A549 (cell line): ENCODE data around the gene POGK.

Source experiments
- CHD2 ChIP-seq: fragments of 150-350 bp; IDR thresholded peaks from 2 replicates; pipeline ENCODE4 v1.6.1; 2014; ENCODE audit warnings: low read length; ENCODE audit not compliant: partially characterized antibody
- HOXA7 ChIP-seq: fragments of 250-450 bp; sonication (Bioruptor Pico); IDR thresholded peaks from 2 replicates; pipeline ENCODE4 v1.5.0; 2020; ENCODE audit warnings: mild to moderate bottlenecking, moderate library complexity
- KDM1A ChIP-seq: fragments of 200-600 bp; sonication (generic); IDR thresholded peaks from 2 replicates; pipeline ENCODE4 v1.6.1; 2016; ENCODE audit warnings: low read depth, mild to moderate bottlenecking
- POLR2A ChIP-seq: IDR thresholded peaks from 2 replicates; pipeline ENCODE4 v1.6.1; 2012; ENCODE audit warnings: mild to moderate bottlenecking, low read length
- TF ChIP-seq, protein P1 (sequence below): fragments of >200 bp; sonication (Bioruptor Twin); formaldehyde crosslinking; IDR thresholded peaks from 3 replicates; pipeline ENCODE4 v1.5.1; 2016
- TF ChIP-seq, protein P2 (sequence below): fragments of 200-600 bp; sonication (generic); IDR thresholded peaks from 2 replicates; pipeline ENCODE4 v1.6.1; 2016; ENCODE audit warnings: antibody characterized with exemption, mild to moderate bottlenecking, moderate library complexity

DNA sequence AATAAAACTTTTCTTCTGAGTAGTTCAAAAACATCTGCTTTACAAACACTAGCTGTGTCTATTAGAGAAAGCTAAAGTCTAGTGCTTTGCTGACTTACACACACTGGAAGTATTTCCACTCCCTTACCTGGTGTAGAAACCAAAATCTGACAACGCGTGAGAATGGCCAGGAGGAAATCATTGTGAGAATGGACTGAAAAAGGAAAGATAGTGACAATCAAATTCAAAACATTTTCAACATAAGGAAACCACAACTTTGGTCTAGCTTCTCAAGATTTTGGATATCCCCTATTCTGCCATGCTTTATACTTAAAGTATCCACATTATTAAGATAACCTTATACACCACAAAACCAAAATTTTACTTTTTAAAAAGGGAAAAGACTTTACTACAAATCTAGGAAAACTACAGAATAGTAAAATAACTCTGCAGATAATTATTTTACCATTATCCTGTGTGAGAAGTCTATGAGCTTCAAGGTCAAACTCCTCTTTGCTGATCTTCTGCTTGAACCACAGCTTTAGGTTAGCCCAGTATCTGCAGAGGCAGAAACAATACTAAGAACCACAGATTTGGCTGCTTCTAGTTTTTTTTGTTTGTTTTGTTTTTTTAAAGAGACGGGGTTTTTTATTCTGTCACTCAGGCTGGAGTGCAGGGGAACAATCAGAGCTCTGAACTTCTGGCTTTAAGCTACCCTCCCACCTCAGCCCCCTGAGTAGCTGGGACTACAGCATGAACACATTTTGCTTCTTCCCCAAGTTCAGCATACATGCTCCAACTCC lies 30.2 kb downstream of the POGK start:
- no peak for TF ChIP-seq POLR2A
- TF ChIP-seq, protein P1, sequence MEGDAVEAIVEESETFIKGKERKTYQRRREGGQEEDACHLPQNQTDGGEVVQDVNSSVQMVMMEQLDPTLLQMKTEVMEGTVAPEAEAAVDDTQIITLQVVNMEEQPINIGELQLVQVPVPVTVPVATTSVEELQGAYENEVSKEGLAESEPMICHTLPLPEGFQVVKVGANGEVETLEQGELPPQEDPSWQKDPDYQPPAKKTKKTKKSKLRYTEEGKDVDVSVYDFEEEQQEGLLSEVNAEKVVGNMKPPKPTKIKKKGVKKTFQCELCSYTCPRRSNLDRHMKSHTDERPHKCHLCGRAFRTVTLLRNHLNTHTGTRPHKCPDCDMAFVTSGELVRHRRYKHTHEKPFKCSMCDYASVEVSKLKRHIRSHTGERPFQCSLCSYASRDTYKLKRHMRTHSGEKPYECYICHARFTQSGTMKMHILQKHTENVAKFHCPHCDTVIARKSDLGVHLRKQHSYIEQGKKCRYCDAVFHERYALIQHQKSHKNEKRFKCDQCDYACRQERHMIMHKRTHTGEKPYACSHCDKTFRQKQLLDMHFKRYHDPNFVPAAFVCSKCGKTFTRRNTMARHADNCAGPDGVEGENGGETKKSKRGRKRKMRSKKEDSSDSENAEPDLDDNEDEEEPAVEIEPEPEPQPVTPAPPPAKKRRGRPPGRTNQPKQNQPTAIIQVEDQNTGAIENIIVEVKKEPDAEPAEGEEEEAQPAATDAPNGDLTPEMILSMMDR, result no peak
- TF ChIP-seq HOXA7 (CRISPR knock-in tag), result no peak
- TF ChIP-seq KDM1A, result no peak
- TF ChIP-seq, protein P2, sequence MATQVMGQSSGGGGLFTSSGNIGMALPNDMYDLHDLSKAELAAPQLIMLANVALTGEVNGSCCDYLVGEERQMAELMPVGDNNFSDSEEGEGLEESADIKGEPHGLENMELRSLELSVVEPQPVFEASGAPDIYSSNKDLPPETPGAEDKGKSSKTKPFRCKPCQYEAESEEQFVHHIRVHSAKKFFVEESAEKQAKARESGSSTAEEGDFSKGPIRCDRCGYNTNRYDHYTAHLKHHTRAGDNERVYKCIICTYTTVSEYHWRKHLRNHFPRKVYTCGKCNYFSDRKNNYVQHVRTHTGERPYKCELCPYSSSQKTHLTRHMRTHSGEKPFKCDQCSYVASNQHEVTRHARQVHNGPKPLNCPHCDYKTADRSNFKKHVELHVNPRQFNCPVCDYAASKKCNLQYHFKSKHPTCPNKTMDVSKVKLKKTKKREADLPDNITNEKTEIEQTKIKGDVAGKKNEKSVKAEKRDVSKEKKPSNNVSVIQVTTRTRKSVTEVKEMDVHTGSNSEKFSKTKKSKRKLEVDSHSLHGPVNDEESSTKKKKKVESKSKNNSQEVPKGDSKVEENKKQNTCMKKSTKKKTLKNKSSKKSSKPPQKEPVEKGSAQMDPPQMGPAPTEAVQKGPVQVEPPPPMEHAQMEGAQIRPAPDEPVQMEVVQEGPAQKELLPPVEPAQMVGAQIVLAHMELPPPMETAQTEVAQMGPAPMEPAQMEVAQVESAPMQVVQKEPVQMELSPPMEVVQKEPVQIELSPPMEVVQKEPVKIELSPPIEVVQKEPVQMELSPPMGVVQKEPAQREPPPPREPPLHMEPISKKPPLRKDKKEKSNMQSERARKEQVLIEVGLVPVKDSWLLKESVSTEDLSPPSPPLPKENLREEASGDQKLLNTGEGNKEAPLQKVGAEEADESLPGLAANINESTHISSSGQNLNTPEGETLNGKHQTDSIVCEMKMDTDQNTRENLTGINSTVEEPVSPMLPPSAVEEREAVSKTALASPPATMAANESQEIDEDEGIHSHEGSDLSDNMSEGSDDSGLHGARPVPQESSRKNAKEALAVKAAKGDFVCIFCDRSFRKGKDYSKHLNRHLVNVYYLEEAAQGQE, result no peak
- TF ChIP-seq CHD2, result no peak
